Measurements from ENCODE around the gene NTM. TPM values are rescaled to one million over a fixed set of nuclear protein-coding genes. Genes with fewer than 3 reads are reported as not detected.
A peak's percentile ranks its signal among the peaks of the same experiment; 100 is the strongest.
"Not testable (repeated sequence)": the region's sequence is repeated elsewhere in the genome, so short reads cannot be mapped to it uniquely, and the experiment has no call there.

NTM gene
- total RNA-seq, 4 donors from 2014 or later = 1.4 to 5.7 TPM; not detected in 2

DNA sequence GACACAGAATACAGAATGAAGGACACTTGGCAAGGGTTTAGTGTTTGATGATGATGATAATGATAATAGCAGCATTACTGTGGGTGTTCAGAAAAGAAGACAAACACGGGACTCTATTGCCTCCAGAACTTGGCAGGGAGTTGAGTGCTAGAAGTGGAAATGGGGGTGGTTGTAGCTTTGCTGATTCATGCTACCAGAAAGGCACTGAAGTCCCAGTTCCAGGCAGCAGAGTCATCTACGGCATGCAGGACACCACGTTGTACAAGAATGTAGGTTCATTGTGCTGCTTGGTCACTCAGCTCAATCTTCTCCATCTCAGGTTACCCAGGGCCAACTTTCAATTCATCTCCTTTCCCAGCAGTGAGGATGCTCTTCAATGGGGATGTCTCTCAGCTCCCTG, 115.7 kb downstream of the NTM start:
- intact Hi-C loops (cut with DNase I; ENCODE audit: low total_unique reads) = no loop called here
- Histone ChIP-seq H3K36me3 (no peaks in the 10 kb centered on the region), H3K27me3 (no peaks in the 10 kb centered on the region), H3K27ac (no peak overlapping the region), H3K4me3 (no peak overlapping the region), H3K9me3 (no peaks in the 10 kb centered on the region), H3K4me1 (no peaks in the 10 kb centered on the region)
- DNase-seq = no peak
- TF ChIP-seq, protein P1, sequence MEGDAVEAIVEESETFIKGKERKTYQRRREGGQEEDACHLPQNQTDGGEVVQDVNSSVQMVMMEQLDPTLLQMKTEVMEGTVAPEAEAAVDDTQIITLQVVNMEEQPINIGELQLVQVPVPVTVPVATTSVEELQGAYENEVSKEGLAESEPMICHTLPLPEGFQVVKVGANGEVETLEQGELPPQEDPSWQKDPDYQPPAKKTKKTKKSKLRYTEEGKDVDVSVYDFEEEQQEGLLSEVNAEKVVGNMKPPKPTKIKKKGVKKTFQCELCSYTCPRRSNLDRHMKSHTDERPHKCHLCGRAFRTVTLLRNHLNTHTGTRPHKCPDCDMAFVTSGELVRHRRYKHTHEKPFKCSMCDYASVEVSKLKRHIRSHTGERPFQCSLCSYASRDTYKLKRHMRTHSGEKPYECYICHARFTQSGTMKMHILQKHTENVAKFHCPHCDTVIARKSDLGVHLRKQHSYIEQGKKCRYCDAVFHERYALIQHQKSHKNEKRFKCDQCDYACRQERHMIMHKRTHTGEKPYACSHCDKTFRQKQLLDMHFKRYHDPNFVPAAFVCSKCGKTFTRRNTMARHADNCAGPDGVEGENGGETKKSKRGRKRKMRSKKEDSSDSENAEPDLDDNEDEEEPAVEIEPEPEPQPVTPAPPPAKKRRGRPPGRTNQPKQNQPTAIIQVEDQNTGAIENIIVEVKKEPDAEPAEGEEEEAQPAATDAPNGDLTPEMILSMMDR (IDR thresholded peaks at IDR 0.05) = no peak
- no peak for TF ChIP-seq POLR2A (IDR thresholded peaks at IDR 0.05)

GRCh38 chr11:131486937-131487635, 116.7 kb downstream of the NTM start:
- intact Hi-C loops (cut with DNase I; ENCODE audit: low total_unique reads) = no loop called here
- no peak overlapping the region for H3K27ac ChIP-seq
- TF ChIP-seq, protein P1 (IDR thresholded peaks at IDR 0.05) = no peak
- no peak for TF ChIP-seq POLR2A (IDR thresholded peaks at IDR 0.05)
- no peaks in the 10 kb centered on the region for H3K36me3 ChIP-seq
- no peaks in the 10 kb centered on the region for H3K27me3 ChIP-seq
- DNase-seq = no peak
- H3K4me1 ChIP-seq = no peaks in the 10 kb centered on the region
- H3K4me3 ChIP-seq = no peak overlapping the region
- H3K9me3 ChIP-seq = no peaks in the 10 kb centered on the region

- H3K36me3 ChIP-seq = no peaks in the 10 kb centered on the region
- H3K27me3 ChIP-seq = no peaks in the 10 kb centered on the region
- TF ChIP-seq POLR2A (IDR thresholded peaks at IDR 0.05) = no peak
- TF ChIP-seq, protein P1 (IDR thresholded peaks at IDR 0.05) = no peak
- no peak for DNase-seq
- H3K4me3 ChIP-seq = no peak overlapping the region
- no peaks in the 10 kb centered on the region for H3K4me1 ChIP-seq
- H3K9me3 ChIP-seq = no peaks in the 10 kb centered on the region
- no peak overlapping the region for H3K27ac ChIP-seq
- intact Hi-C loops (cut with DNase I; ENCODE audit: low total_unique reads) = no loop called here
Observed at GRCh38 chr11:131488238-131488637, 117.8 kb downstream of the NTM start.

- intact Hi-C loops (cut with DNase I; ENCODE audit: low total_unique reads) = no loop called here
- Histone ChIP-seq H3K36me3 (no peaks in the 10 kb centered on the region), H3K4me1 (no peaks in the 10 kb centered on the region), H3K9me3 (no peaks in the 10 kb centered on the region), H3K27ac (no peak overlapping the region), H3K4me3 (no peak overlapping the region), H3K27me3 (no peaks in the 10 kb centered on the region)
- no peak for DNase-seq
- TF ChIP-seq POLR2A (IDR thresholded peaks at IDR 0.05) = no peak
- TF ChIP-seq, protein P1 (IDR thresholded peaks at IDR 0.05) = no peak
Observed at GRCh38 chr11:131491503-131491902, 121.1 kb downstream of the NTM start.

- no peaks in the 10 kb centered on the region for H3K36me3 ChIP-seq
- DNase-seq = peak in 1 of 2 donors; percentile 35
- intact Hi-C loops (cut with DNase I; ENCODE audit: low total_unique reads) = no loop called here
- TF ChIP-seq, protein P1 (IDR thresholded peaks at IDR 0.05) = no peak
- no peaks in the 10 kb centered on the region for H3K4me1 ChIP-seq
- no peak overlapping the region for H3K4me3 ChIP-seq
- H3K27me3 ChIP-seq = no peaks in the 10 kb centered on the region
- H3K27ac ChIP-seq = no peak overlapping the region
- no peaks in the 10 kb centered on the region for H3K9me3 ChIP-seq
Observed at GRCh38 chr11:131495423-131495822, 125.0 kb downstream of the NTM start.

DNA sequence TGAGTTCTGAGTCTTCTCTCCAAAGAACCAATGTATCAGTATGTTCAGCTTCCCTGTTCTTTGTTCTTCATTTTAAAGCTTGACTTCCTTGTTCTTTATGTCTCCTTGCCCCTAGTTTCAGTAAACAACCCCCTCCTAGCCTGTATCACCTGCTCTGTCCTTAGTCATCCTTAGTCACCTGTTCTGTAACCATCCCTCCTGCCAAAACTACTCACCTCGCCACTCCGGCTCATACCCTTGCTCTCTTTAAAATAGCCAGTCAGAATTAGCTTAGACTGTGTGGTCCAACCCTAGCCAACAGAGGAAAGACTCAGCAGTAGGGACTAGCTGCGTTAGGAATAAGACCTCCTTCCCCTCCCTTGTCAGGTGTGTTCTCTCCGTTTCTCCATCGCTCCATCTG, 127.3 kb downstream of the NTM start:
- H3K36me3 ChIP-seq; H3K27me3 ChIP-seq; intact Hi-C loops (cut with DNase I; ENCODE audit: low total_unique reads); DNase-seq; H3K27ac ChIP-seq; H3K4me1 ChIP-seq; H3K9me3 ChIP-seq; H3K4me3 ChIP-seq: not testable (repeated sequence)

Data from uterus (tissue), 4 donors.